GM23338 (cell line): ENCODE measurements around the gene NPAS3. TPM values are rescaled to one million over a fixed set of nuclear protein-coding genes. Genes with fewer than 3 reads are reported as not detected.

Source experiments
- ATAC-seq: fragments of 200-7000 bp; cut with Tn5 transposase; 3 replicates; pipeline ENCODE4 v1.9.1; 2020
- DNase-seq: peaks from one replicate; pipeline ENCODE4 v3.0.0-alpha.2; 2015; ENCODE audit warnings: low spot score
- H2AFZ ChIP-seq: fragments of 200-600 bp; sonication (generic); 2 replicates; pipeline ENCODE4 v1.8.0; 2016; ENCODE audit warnings: antibody characterized with exemption, mild to moderate bottlenecking, moderate library complexity
- H3F3A ChIP-seq: fragments of 200-600 bp; sonication (generic); replicated peaks from 2 replicates; pipeline ENCODE4 v1.8.0; 2017; ENCODE audit warnings: antibody characterized with exemption, mixed run types, low read depth
- H3K27ac ChIP-seq: fragments of 200-600 bp; sonication (generic); 2 replicates; pipeline ENCODE4 v1.6.1; 2016; ENCODE audit warnings: low read depth
- H3K27me3 ChIP-seq: fragments of 200-600 bp; sonication (generic); 2 replicates; pipeline ENCODE4 v1.8.0; 2016; ENCODE audit warnings: mild to moderate bottlenecking, mixed run types, moderate library complexity; ENCODE audit not compliant: insufficient read depth
- H3K36me3 ChIP-seq: fragments of 200-600 bp; sonication (generic); 2 replicates; pipeline ENCODE4 v1.8.0; 2016; ENCODE audit warnings: mild to moderate bottlenecking; ENCODE audit not compliant: insufficient read depth
- H3K4me1 ChIP-seq: fragments of 200-600 bp; sonication (generic); 2 replicates; pipeline ENCODE4 v1.8.0; 2016; ENCODE audit warnings: mild to moderate bottlenecking, moderate library complexity; ENCODE audit not compliant: insufficient read depth
- H3K4me2 ChIP-seq: fragments of 200-600 bp; sonication (generic); 2 replicates; pipeline ENCODE4 v1.7.1; 2017; ENCODE audit warnings: mixed run types
- H3K4me3 ChIP-seq: fragments of 200-600 bp; sonication (generic); 2 replicates; pipeline ENCODE4 v1.6.1; 2016; ENCODE audit warnings: mixed run types
- H3K79me2 ChIP-seq: fragments of 200-600 bp; sonication (generic); replicated peaks from 2 replicates; pipeline ENCODE4 v1.8.0; 2017; ENCODE audit warnings: mild to moderate bottlenecking; ENCODE audit not compliant: insufficient read depth
- H3K9me2 ChIP-seq: fragments of 200-600 bp; sonication (generic); 2 replicates; pipeline ENCODE4 v1.8.0; 2017; ENCODE audit not compliant: insufficient read depth
- H4K20me1 ChIP-seq: fragments of 200-600 bp; sonication (generic); replicated peaks from 2 replicates; pipeline ENCODE4 v1.8.0; 2017; ENCODE audit warnings: mild to moderate bottlenecking; ENCODE audit not compliant: insufficient read depth
- H3K27ac Mint-ChIP-seq: 2 replicates; pipeline ENCODE4 v1.8.0; 2020; ENCODE audit warnings: inconsistent platforms, mild to moderate bottlenecking, moderate library complexity, mixed read lengths
- H3K27me3 Mint-ChIP-seq: 3 replicates; pipeline ENCODE4 v1.8.0; 2022; ENCODE audit warnings: low read depth, mild to moderate bottlenecking, moderate library complexity, mixed read lengths, inconsistent platforms; ENCODE audit not compliant: insufficient read depth, poor library complexity
- H3K36me3 Mint-ChIP-seq: 3 replicates; pipeline ENCODE4 v1.8.0; 2021; ENCODE audit warnings: low read depth, mild to moderate bottlenecking, inconsistent platforms, moderate library complexity, mixed read lengths
- H3K4me1 Mint-ChIP-seq: 3 replicates; pipeline ENCODE4 v1.8.0; 2020; ENCODE audit warnings: mild to moderate bottlenecking, inconsistent platforms, mixed read lengths
- H3K4me3 Mint-ChIP-seq: 3 replicates; pipeline ENCODE4 v1.8.0; 2021; ENCODE audit warnings: moderate library complexity, mild to moderate bottlenecking, inconsistent platforms, mixed read lengths
- H3K9me3 Mint-ChIP-seq: 3 replicates; pipeline ENCODE4 v1.8.0; 2020; ENCODE audit warnings: moderate library complexity, mild to moderate bottlenecking, inconsistent platforms, mixed read lengths
- CREB1 ChIP-seq: fragments of 250-450 bp; sonication (Bioruptor Pico); IDR thresholded peaks from 2 replicates; pipeline ENCODE4 v1.5.0; 2020; ENCODE audit warnings: low read depth, mild to moderate bottlenecking, moderate library complexity
- EZH2 ChIP-seq: fragments of 200-600 bp; sonication (generic); IDR thresholded peaks from one replicate; pipeline ENCODE4 v1.8.0; 2017; ENCODE audit warnings: antibody characterized with exemption, mild to moderate bottlenecking, low read depth; ENCODE audit not compliant: unreplicated experiment
- EZH2phosphoT487 ChIP-seq: fragments of 200-600 bp; sonication (generic); IDR thresholded peaks from one replicate; pipeline ENCODE4 v1.8.1; 2018; ENCODE audit warnings: antibody characterized with exemption; ENCODE audit not compliant: unreplicated experiment
- JUNB ChIP-seq: IDR thresholded peaks from one replicate; pipeline ENCODE4 v1.6.1; 2016; ENCODE audit warnings: antibody characterized with exemption; ENCODE audit not compliant: unreplicated experiment
- NANOG ChIP-seq: IDR thresholded peaks from 2 replicates; pipeline ENCODE4 v1.6.1; 2016; ENCODE audit warnings: antibody characterized with exemption, borderline replicate concordance
- POLR2AphosphoS5 ChIP-seq: IDR thresholded peaks from 2 replicates; pipeline ENCODE4 v1.6.1; 2016; ENCODE audit warnings: antibody characterized with exemption, low read depth
- STAT1 ChIP-seq: IDR thresholded peaks from one replicate; pipeline ENCODE4 v1.6.1; 2016; ENCODE audit warnings: antibody characterized with exemption; ENCODE audit not compliant: unreplicated experiment
- ZNF114 ChIP-seq: fragments of 250-450 bp; sonication (Bioruptor Pico); IDR thresholded peaks from 2 replicates; pipeline ENCODE4 v1.5.0; 2020; ENCODE audit warnings: mild to moderate bottlenecking, moderate library complexity
- ZNF331 ChIP-seq: fragments of 250-450 bp; sonication (Bioruptor Pico); IDR thresholded peaks from 2 replicates; pipeline ENCODE4 v1.5.0; 2020; ENCODE audit warnings: low read depth, mild to moderate bottlenecking, moderate library complexity
- polyA plus RNA-seq: library from polyadenylated mRNA; unstranded; fragments of >200 nt; fragmentation: Nextera tagmentation; extraction: Ambion mirVana; gene quantifications from 2 replicates; pipeline ENCODE4 v1.2.1, GENCODE V29; 2016
- total RNA-seq: library from RNA; depleted of rRNA; stranded (reverse); fragments of >200 nt; shearing (Covaris generic); gene quantifications from 2 replicates; pipeline ENCODE4 v1.2.3, GENCODE V29; 2014
- TF ChIP-seq, protein P1 (sequence below): IDR thresholded peaks from one replicate; pipeline ENCODE4 v1.6.1; 2018; ENCODE audit warnings: antibody characterized with exemption; ENCODE audit not compliant: unreplicated experiment
- TF ChIP-seq, protein P2 (sequence below): IDR thresholded peaks from 2 replicates; pipeline ENCODE4 v1.6.1; 2016; ENCODE audit warnings: antibody characterized with exemption
- TF ChIP-seq, protein P3 (sequence below): fragments of 250-450 bp; sonication (Bioruptor Pico); IDR thresholded peaks from 2 replicates; pipeline ENCODE4 v1.5.0; 2020; ENCODE audit warnings: mild to moderate bottlenecking, moderate library complexity
- TF ChIP-seq, protein P4 (sequence below), 2 experiments: fragments of 200-600 bp in 1 of 2; sonication (generic) in 1 of 2; conservative IDR thresholded peaks; 2 replicates each; pipeline versions ENCODE4 v1.5.1 to v1.6.1; 2016 to 2017; ENCODE audit warnings: antibody characterized with exemption in 2 of 2, low read depth in 2 of 2, mild to moderate bottlenecking in 2 of 2, moderate library complexity in 1 of 2

NPAS3 gene
- total and polyA plus RNA-seq, 2 experiments from 2014 or later = 0.17 to 0.19 TPM

DNA sequence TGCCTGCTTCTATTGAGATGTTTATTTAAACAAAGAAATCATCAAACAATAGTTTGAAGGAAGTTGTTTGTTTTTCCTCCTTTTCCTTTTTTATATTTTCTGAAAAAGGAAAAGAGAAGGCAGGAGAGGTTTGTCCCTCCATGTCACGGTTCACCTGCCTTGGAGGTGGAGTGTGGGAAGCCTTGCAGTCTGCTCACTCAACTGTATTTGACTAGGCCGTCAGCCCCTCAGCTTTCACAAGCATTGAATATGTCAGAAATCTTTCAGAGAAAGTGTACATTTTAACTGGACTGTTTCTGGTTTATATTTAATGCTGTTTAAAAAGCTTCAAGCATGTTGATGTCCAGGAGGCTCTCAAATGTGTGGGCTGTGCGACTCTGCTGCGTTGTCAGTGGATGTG is 370.4 kb downstream of the NPAS3 start:
- H3K4me2 ChIP-seq = no peak overlapping the region
- no peak overlapping the region for H3K27ac ChIP-seq
- H3K27me3 Mint-ChIP-seq = peaks cover 5% of the 10 kb centered on the region
- H3F3A ChIP-seq = no peaks in the 10 kb centered on the region
- no peak overlapping the region for H3K27ac Mint-ChIP-seq
- H3K4me3 ChIP-seq = no peak overlapping the region
- no peak overlapping the region for H2AFZ ChIP-seq
- H3K36me3 ChIP-seq = no peaks in the 10 kb centered on the region
- peaks cover 6% of the 10 kb centered on the region for H3K4me1 Mint-ChIP-seq
- no peaks in the 10 kb centered on the region for H3K9me2 ChIP-seq
- TF ChIP-seq CREB1 (no peak), STAT1 (no peak), NANOG (no peak), JUNB (no peak), ZNF114 (CRISPR knock-in tag) (no peak), EZH2phosphoT487 (no peak), POLR2AphosphoS5 (no peak), EZH2 (no peak), ZNF331 (CRISPR knock-in tag) (no peak)
- TF ChIP-seq, protein P1, sequence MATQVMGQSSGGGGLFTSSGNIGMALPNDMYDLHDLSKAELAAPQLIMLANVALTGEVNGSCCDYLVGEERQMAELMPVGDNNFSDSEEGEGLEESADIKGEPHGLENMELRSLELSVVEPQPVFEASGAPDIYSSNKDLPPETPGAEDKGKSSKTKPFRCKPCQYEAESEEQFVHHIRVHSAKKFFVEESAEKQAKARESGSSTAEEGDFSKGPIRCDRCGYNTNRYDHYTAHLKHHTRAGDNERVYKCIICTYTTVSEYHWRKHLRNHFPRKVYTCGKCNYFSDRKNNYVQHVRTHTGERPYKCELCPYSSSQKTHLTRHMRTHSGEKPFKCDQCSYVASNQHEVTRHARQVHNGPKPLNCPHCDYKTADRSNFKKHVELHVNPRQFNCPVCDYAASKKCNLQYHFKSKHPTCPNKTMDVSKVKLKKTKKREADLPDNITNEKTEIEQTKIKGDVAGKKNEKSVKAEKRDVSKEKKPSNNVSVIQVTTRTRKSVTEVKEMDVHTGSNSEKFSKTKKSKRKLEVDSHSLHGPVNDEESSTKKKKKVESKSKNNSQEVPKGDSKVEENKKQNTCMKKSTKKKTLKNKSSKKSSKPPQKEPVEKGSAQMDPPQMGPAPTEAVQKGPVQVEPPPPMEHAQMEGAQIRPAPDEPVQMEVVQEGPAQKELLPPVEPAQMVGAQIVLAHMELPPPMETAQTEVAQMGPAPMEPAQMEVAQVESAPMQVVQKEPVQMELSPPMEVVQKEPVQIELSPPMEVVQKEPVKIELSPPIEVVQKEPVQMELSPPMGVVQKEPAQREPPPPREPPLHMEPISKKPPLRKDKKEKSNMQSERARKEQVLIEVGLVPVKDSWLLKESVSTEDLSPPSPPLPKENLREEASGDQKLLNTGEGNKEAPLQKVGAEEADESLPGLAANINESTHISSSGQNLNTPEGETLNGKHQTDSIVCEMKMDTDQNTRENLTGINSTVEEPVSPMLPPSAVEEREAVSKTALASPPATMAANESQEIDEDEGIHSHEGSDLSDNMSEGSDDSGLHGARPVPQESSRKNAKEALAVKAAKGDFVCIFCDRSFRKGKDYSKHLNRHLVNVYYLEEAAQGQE = no peak
- TF ChIP-seq, protein P2, sequence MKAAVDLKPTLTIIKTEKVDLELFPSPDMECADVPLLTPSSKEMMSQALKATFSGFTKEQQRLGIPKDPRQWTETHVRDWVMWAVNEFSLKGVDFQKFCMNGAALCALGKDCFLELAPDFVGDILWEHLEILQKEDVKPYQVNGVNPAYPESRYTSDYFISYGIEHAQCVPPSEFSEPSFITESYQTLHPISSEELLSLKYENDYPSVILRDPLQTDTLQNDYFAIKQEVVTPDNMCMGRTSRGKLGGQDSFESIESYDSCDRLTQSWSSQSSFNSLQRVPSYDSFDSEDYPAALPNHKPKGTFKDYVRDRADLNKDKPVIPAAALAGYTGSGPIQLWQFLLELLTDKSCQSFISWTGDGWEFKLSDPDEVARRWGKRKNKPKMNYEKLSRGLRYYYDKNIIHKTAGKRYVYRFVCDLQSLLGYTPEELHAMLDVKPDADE = no peak
- TF ChIP-seq, protein P3, sequence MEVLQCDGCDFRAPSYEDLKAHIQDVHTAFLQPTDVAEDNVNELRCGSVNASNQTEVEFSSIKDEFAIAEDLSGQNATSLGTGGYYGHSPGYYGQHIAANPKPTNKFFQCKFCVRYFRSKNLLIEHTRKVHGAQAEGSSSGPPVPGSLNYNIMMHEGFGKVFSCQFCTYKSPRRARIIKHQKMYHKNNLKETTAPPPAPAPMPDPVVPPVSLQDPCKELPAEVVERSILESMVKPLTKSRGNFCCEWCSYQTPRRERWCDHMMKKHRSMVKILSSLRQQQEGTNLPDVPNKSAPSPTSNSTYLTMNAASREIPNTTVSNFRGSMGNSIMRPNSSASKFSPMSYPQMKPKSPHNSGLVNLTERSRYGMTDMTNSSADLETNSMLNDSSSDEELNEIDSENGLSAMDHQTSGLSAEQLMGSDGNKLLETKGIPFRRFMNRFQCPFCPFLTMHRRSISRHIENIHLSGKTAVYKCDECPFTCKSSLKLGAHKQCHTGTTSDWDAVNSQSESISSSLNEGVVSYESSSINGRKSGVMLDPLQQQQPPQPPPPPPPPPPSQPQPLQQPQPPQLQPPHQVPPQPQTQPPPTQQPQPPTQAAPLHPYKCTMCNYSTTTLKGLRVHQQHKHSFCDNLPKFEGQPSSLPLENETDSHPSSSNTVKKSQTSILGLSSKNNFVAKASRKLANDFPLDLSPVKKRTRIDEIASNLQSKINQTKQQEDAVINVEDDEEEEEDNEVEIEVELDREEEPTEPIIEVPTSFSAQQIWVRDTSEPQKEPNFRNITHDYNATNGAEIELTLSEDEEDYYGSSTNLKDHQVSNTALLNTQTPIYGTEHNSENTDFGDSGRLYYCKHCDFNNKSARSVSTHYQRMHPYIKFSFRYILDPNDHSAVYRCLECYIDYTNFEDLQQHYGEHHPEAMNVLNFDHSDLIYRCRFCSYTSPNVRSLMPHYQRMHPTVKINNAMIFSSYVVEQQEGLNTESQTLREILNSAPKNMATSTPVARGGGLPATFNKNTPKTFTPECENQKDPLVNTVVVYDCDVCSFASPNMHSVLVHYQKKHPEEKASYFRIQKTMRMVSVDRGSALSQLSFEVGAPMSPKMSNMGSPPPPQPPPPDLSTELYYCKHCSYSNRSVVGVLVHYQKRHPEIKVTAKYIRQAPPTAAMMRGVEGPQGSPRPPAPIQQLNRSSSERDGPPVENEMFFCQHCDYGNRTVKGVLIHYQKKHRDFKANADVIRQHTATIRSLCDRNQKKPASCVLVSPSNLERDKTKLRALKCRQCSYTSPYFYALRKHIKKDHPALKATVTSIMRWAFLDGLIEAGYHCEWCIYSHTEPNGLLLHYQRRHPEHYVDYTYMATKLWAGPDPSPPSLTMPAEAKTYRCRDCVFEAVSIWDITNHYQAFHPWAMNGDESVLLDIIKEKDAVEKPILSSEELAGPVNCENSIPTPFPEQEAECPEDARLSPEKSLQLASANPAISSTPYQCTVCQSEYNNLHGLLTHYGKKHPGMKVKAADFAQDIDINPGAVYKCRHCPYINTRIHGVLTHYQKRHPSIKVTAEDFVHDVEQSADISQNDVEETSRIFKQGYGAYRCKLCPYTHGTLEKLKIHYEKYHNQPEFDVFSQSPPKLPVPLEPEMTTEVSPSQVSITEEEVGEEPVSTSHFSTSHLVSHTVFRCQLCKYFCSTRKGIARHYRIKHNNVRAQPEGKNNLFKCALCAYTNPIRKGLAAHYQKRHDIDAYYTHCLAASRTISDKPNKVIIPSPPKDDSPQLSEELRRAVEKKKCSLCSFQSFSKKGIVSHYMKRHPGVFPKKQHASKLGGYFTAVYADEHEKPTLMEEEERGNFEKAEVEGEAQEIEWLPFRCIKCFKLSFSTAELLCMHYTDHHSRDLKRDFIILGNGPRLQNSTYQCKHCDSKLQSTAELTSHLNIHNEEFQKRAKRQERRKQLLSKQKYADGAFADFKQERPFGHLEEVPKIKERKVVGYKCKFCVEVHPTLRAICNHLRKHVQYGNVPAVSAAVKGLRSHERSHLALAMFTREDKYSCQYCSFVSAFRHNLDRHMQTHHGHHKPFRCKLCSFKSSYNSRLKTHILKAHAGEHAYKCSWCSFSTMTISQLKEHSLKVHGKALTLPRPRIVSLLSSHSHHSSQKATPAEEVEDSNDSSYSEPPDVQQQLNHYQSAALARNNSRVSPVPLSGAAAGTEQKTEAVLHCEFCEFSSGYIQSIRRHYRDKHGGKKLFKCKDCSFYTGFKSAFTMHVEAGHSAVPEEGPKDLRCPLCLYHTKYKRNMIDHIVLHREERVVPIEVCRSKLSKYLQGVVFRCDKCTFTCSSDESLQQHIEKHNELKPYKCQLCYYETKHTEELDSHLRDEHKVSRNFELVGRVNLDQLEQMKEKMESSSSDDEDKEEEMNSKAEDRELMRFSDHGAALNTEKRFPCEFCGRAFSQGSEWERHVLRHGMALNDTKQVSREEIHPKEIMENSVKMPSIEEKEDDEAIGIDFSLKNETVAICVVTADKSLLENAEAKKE = no peak
- TF ChIP-seq, protein P4, sequence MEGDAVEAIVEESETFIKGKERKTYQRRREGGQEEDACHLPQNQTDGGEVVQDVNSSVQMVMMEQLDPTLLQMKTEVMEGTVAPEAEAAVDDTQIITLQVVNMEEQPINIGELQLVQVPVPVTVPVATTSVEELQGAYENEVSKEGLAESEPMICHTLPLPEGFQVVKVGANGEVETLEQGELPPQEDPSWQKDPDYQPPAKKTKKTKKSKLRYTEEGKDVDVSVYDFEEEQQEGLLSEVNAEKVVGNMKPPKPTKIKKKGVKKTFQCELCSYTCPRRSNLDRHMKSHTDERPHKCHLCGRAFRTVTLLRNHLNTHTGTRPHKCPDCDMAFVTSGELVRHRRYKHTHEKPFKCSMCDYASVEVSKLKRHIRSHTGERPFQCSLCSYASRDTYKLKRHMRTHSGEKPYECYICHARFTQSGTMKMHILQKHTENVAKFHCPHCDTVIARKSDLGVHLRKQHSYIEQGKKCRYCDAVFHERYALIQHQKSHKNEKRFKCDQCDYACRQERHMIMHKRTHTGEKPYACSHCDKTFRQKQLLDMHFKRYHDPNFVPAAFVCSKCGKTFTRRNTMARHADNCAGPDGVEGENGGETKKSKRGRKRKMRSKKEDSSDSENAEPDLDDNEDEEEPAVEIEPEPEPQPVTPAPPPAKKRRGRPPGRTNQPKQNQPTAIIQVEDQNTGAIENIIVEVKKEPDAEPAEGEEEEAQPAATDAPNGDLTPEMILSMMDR (conservative IDR thresholded peaks at IDR 0.05; ENCODE audit: low read depth in 2 of 2) = no peak
- H3K4me1 ChIP-seq = no peaks in the 10 kb centered on the region
- H3K9me3 Mint-ChIP-seq = no peaks in the 10 kb centered on the region
- no peaks in the 10 kb centered on the region for H3K36me3 Mint-ChIP-seq
- no peaks in the 10 kb centered on the region for H4K20me1 ChIP-seq
- H3K79me2 ChIP-seq = no peaks in the 10 kb centered on the region
- no peak overlapping the region for H3K4me3 Mint-ChIP-seq
- DNase-seq (no peak), ATAC-seq (no peak)
- H3K27me3 ChIP-seq = no peaks in the 10 kb centered on the region
